Iris pigment epithelial cell (primary cell): ENCODE measurements around the gene PXDN.
A peak's percentile ranks its signal among the peaks of the same experiment; 100 is the strongest.

Experiments
- DNase-seq: peaks from one replicate; pipeline ENCODE4 v3.0.0-alpha.2; 2011; ENCODE audit warnings: low read depth

PXDN gene

GRCh38 chr2:1593371-1594122 is 150.8 kb downstream of the PXDN start:
- DNase-seq = no peak

GRCh38 chr2:1591978-1592907 is 152.1 kb downstream of the PXDN start:
- DNase-seq = peak; percentile 75

- no peak for DNase-seq
These were observed 152.9 kb downstream of the PXDN start for GRCh38 chr2:1591461-1591770.

GRCh38 chr2:1590596-1591460 is 153.5 kb downstream of the PXDN start:
- DNase-seq = no peak

GRCh38 chr2:1588978-1589621 is 155.2 kb downstream of the PXDN start:
- peak; percentile 51 for DNase-seq

GRCh38 chr2:1588051-1588977 is 156.0 kb downstream of the PXDN start:
- no peak for DNase-seq

GRCh38 chr2:1586923-1587840 is 157.1 kb downstream of the PXDN start:
- no peak for DNase-seq

- DNase-seq = no peak
These were observed 157.9 kb downstream of the PXDN start for GRCh38 chr2:1586251-1586922.

- DNase-seq = no peak
These were observed 158.7 kb downstream of the PXDN start for GRCh38 chr2:1585635-1586034.

GRCh38 chr2:1584691-1585485 is 159.4 kb downstream of the PXDN start:
- DNase-seq = peak; percentile 28

- DNase-seq = no peak
These were observed 160.2 kb downstream of the PXDN start for GRCh38 chr2:1584051-1584531.

GRCh38 chr2:1582891-1583341 is 161.4 kb downstream of the PXDN start:
- no peak for DNase-seq

- DNase-seq = no peak
These were observed 162.2 kb downstream of the PXDN start for GRCh38 chr2:1581965-1582625.
